Right renal pelvis (tissue), 4 donors: Measurements from ENCODE around the gene MTR. TPM values are rescaled to one million over a fixed set of nuclear protein-coding genes. Genes with fewer than 3 reads are reported as not detected.
"Not testable (repeated sequence)": the region's sequence is repeated elsewhere in the genome, so short reads cannot be mapped to it uniquely, and the experiment has no call there.

Experiments
- DNase-seq, 4 donors: peaks; one replicate each; pipeline ENCODE4 v3.0.0-alpha.2; 2013; ENCODE audit warnings: low read depth in 4 of 4, low spot score in 3 of 4, missing footprints in 1 of 4
- polyA plus RNA-seq, 4 donors: library from polyadenylated mRNA; unstranded; fragments of 120-200 nt; gene quantifications; one replicate each; pipeline ENCODE4 v1.2.1, GENCODE V29; 2013; ENCODE audit not compliant: insufficient read length in 4 of 4

MTR gene
- polyA plus RNA-seq, 4 donors = 30.0 to 39.3 (median 36.6) TPM

GRCh38 chr1:236893626-236894545 lies 98.8 kb downstream of the MTR start:
- no peak for DNase-seq

GRCh38 chr1:236895665-236896387 lies 100.7 kb downstream of the MTR start:
- no peak for DNase-seq

- DNase-seq = no peak
These were observed 101.6 kb downstream of the MTR start for GRCh38 chr1:236896716-236897115.

GRCh38 chr1:236904892-236905741 lies 110.0 kb downstream of the MTR start:
- DNase-seq = no peak

GRCh38 chr1:236907205-236907604 lies 112.1 kb downstream of the MTR start:
- DNase-seq = no peak

- no peak for DNase-seq
These were observed 113.6 kb downstream of the MTR start for GRCh38 chr1:236908669-236909068.

GRCh38 chr1:236911047-236911446 lies 116.0 kb downstream of the MTR start:
- not testable (repeated sequence) for DNase-seq

- no peak for DNase-seq
These were observed 118.4 kb downstream of the MTR start for GRCh38 chr1:236913371-236914037.

- DNase-seq = no peak
These were observed 119.3 kb downstream of the MTR start for GRCh38 chr1:236914375-236914774.

- DNase-seq = no peak
These were observed 121.2 kb downstream of the MTR start for GRCh38 chr1:236916131-236916800.

- DNase-seq = no peak
These were observed 122.4 kb downstream of the MTR start for GRCh38 chr1:236917448-236917847.

- DNase-seq = no peak
These were observed 125.3 kb downstream of the MTR start for GRCh38 chr1:236920286-236920894.

- no peak for DNase-seq
These were observed 126.5 kb downstream of the MTR start for GRCh38 chr1:236921610-236922009.

- no peak for DNase-seq
These were observed 127.1 kb downstream of the MTR start for GRCh38 chr1:236922190-236922589.

GRCh38 chr1:236925386-236925785 lies 130.3 kb downstream of the MTR start:
- DNase-seq = no peak

GRCh38 chr1:236930503-236930902 lies 135.4 kb downstream of the MTR start:
- DNase-seq = no peak

- DNase-seq = no peak
These were observed 143.7 kb downstream of the MTR start for GRCh38 chr1:236938760-236939159.

- DNase-seq = no peak
These were observed 147.3 kb downstream of the MTR start for GRCh38 chr1:236942431-236942830.

GRCh38 chr1:236944556-236944955 lies 149.5 kb downstream of the MTR start:
- no peak for DNase-seq
